DND-41 (cell line): ENCODE results near the gene SGMS1.

Experiments
- EZH2 ChIP-seq: IDR thresholded peaks from 3 replicates; pipeline ENCODE4 v1.6.1; 2012; ENCODE audit warnings: borderline replicate concordance, low read depth, mild to moderate bottlenecking, moderate library complexity, low read length, inconsistent platforms; ENCODE audit not compliant: severe bottlenecking
- TF ChIP-seq, protein P1 (sequence below): IDR thresholded peaks from 2 replicates; pipeline ENCODE4 v1.5.1; 2012; ENCODE audit warnings: borderline replicate concordance, low read length, moderate library complexity, mild to moderate bottlenecking; ENCODE audit not compliant: poor library complexity, severe bottlenecking; ENCODE audit errors: extremely low read depth

DNA sequence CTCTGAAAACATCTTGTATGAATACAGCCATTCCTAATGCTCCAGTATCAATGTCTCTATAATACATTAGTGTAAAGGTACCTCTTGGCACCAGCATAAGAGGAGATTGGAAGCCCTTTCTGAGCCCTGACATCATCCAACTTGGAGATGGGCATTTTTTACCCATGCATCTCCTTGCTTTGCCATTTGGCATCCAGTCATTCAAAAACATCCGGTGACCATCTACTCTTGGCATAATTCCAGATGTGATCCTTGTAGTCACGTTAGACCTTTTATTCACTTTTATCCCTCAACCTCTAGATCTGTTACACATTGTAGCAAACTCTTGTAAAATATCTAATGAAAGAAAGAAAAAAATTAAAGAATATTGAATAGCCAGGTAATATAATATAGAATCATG, 17.9 kb upstream of the SGMS1 start:
- TF ChIP-seq, protein P1, sequence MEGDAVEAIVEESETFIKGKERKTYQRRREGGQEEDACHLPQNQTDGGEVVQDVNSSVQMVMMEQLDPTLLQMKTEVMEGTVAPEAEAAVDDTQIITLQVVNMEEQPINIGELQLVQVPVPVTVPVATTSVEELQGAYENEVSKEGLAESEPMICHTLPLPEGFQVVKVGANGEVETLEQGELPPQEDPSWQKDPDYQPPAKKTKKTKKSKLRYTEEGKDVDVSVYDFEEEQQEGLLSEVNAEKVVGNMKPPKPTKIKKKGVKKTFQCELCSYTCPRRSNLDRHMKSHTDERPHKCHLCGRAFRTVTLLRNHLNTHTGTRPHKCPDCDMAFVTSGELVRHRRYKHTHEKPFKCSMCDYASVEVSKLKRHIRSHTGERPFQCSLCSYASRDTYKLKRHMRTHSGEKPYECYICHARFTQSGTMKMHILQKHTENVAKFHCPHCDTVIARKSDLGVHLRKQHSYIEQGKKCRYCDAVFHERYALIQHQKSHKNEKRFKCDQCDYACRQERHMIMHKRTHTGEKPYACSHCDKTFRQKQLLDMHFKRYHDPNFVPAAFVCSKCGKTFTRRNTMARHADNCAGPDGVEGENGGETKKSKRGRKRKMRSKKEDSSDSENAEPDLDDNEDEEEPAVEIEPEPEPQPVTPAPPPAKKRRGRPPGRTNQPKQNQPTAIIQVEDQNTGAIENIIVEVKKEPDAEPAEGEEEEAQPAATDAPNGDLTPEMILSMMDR = no peak
- no peak for TF ChIP-seq EZH2
